Aorta (tissue), 5 donors: ENCODE data around the gene RNH1. TPM values are rescaled to one million over a fixed set of nuclear protein-coding genes. Genes with fewer than 3 reads are reported as not detected.

Experiments
- ATAC-seq: fragments of 200-7000 bp; cut with Tn5 transposase; one replicate; pipeline ENCODE4 v1.9.1; 2022; ENCODE audit warnings: moderate library complexity; ENCODE audit not compliant: low FRiP score
- DNase-seq, 2 donors: peaks; one replicate each; pipeline ENCODE4 v3.0.0-alpha.2; 2020
- H3K27ac ChIP-seq, 2 donors: one replicate each; pipeline ENCODE4 v1.5.1; 2013; ENCODE audit warnings: low read length in 2 of 2, mild to moderate bottlenecking in 2 of 2, moderate library complexity in 2 of 2, control low read depth in 1 of 2, inconsistent platforms in 1 of 2, low read depth in 1 of 2
- H3K27me3 ChIP-seq, 2 donors: one replicate each; pipeline ENCODE4 v1.6.1; 2013; ENCODE audit warnings: control low read depth in 1 of 2, low read length in 1 of 2, mild to moderate bottlenecking in 1 of 2, moderate library complexity in 1 of 2; ENCODE audit not compliant: insufficient read depth in 2 of 2, control insufficient read depth in 1 of 2
- H3K36me3 ChIP-seq, 2 donors: one replicate each; pipeline ENCODE4 v1.6.1; 2013; ENCODE audit warnings: control low read depth in 1 of 2, low read length in 1 of 2, mild to moderate bottlenecking in 1 of 2; ENCODE audit not compliant: insufficient read depth in 2 of 2, control insufficient read depth in 1 of 2
- H3K4me1 ChIP-seq, 2 donors: one replicate each; pipeline ENCODE4 v1.6.1; 2013; ENCODE audit warnings: low read length in 2 of 2, control low read depth in 1 of 2, mild to moderate bottlenecking in 1 of 2, moderate library complexity in 1 of 2; ENCODE audit not compliant: insufficient read depth in 2 of 2, control insufficient read depth in 1 of 2
- H3K4me3 ChIP-seq, 2 donors: one replicate each; pipeline ENCODE4 v1.5.1; 2013; ENCODE audit warnings: low read length in 2 of 2, control low read depth in 1 of 2, mild to moderate bottlenecking in 1 of 2
- H3K9me3 ChIP-seq: one replicate; pipeline ENCODE4 v1.6.1; 2013; ENCODE audit warnings: mild to moderate bottlenecking, low read length; ENCODE audit not compliant: control insufficient read depth
- WGBS, 2 donors: extraction: QIAGEN DNeasy Blood & Tissue Kit; methylation state at CpG; one replicate each; pipeline ENCODE4 v1.1.7; 2013; 5-methylcytosine and 5-hydroxymethylcytosine counted together
- intact Hi-C, 2 donors: fragments of 100-400 bp; cut with DNase I; formaldehyde crosslinking; loops; one replicate each; pipeline versions ENCODE4 v1.14.2 to v1.15.0; 2022
- polyA plus RNA-seq, 2 donors: library from polyadenylated mRNA; stranded (reverse); fragments of 200-250 nt; gene quantifications; one replicate each; pipeline ENCODE4 v1.2.3, GENCODE V29; 2013
- total RNA-seq, 2 donors: library from RNA; stranded (reverse); fragmentation: NEBNext Ultra II Directional; extraction: Animal tissue kit (Norgen Biotek cat#: 25700); gene quantifications; one replicate each; pipeline ENCODE4 v1.2.1, GENCODE V29; 2021
- donor health status: healthy with polysubstance abuse.
- donor health status: Bipolar disorder and iron deficiency.
- donor health status: DM: no; HTN: no; CAD: no.
- donor health status: DM: no; HTN: no; CAD: no.
- donor health status: DM: yes; HTN: yes; CAD: no.

The RNH1 gene
- total and polyA plus RNA-seq, 4 donors: 125 to 224 (median 165) TPM

DNA sequence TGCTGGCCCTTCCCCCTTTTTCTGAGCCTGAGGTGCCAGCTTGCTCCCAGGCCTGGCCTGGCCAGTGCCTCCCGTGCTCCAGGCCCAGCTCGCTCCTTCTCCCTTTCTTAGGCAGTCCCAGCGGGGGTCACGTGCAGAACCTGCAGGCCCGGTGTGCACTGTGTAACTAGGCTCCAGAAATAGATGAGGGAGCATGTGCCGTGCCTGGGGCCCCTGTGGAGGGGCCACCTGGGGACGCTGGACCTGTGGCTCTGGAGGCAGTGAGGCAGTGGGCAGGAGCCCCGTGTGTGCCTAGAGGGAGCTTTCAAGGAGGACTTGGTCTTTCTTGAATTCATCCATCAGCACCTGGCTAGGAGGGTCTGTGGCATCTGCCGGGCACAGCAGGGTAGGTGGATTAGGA, 45.4 kb downstream of the RNH1 start:
- Histone ChIP-seq H3K27ac (no peak overlapping the region), H3K36me3 (no peaks in the 10 kb centered on the region), H3K27me3 (no peaks in the 10 kb centered on the region), H3K4me3 (no peak overlapping the region), H3K4me1 (no peaks in the 10 kb centered on the region), H3K9me3 (no peaks in the 10 kb centered on the region)
- DNase-seq (no peak), ATAC-seq (no peak)
- 87 to 88% methylated on average over 9 of the region's 9 CpGs for WGBS, 2 donors
- intact Hi-C loops: no loop called here

- peak in 1 of 2 donors; percentile 74 for DNase-seq
- WGBS, 2 donors: 92% methylated on average over 41 of the region's 41 CpGs
Measured at GRCh38 chr11:460331-461199, 46.5 kb downstream of the RNH1 start.

DNA sequence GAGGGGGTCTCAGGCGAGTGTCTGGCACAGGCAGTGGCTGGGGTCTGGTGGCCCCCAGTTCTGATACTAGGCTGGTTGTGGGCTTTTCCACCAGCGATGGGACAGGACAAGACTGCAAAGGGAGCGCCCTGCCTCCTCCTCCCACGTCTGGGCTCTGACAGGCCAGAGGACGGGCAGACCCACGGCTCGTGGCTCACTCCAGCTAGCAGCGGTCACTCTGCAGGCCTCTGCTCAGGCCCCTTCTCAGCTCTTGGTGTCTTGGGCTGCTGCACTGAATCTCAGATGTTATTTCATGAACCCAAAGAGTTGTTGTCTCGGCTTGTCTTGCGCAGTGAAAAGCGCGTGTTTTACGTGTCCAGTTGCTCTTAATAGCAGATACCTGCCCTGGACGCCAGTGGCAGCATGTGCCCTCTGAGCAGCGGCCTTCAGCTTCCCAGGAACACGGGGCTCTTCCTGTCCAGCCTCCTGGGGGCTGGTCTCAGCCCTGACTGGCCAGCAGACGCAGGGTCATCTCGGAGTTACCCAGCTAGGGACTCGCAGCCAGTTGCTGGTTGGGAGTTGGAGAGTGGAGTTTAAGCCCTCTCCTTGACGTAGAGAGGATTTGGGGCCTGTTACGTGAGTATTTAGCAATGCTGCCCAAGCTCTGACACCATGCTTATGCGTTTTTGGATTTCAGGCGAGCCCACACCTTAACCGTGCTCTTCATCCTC, 47.4 kb downstream of the RNH1 start:
- 92% methylated on average over 24 of the region's 24 CpGs for WGBS, 2 donors
- no peak for ATAC-seq
- intact Hi-C loops: loop anchor here in 1 of 2 donors (10.0 kb wide), 1 partner anchor 45 kb away; the partner anchor contains the start of gene RNH1

More at GRCh38 chr11:460331-461199, 46.5 kb downstream of the RNH1 start:
- no peaks in the 10 kb centered on the region for H3K4me1 ChIP-seq
- no peak overlapping the region for H3K4me3 ChIP-seq
- intact Hi-C loops: no loop called here
- H3K36me3 ChIP-seq: no peaks in the 10 kb centered on the region
- H3K9me3 ChIP-seq: no peaks in the 10 kb centered on the region
- H3K27me3 ChIP-seq: no peaks in the 10 kb centered on the region
- ATAC-seq: no peak
- H3K27ac ChIP-seq: no peak overlapping the region

DNA sequence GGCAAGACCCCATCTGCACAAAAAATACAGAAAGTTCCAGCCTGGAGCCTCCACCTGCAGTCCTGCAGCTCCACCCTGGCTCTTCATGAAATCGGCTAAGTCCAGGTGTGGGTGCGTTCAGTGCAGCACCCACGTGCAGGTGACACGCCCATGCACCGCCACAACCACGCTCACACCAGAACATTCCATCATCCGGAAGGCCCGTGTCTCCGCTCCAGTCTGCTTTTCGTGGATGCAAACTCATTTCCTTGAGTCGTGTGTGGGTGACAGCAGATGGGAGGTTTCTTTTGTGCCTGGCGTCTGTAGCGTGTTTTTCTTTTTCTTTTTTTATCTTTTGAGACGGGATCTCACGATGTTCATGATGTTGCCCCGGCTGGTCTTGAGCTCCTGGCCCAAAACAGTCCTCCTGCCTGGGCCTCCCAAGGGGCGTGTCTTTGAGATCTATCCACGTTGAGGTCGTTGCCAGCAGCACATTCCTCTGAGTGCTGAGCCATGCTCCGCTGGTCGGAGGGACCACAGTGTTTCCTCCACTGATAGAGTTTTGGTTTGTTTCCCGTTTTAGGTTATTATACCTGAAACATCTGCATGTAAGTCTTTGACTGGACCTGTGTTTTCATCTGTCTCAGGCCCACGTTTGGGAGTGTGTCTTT, 49.8 kb downstream of the RNH1 start:
- Histone ChIP-seq H3K4me3 (no peak overlapping the region), H3K27me3 (no peaks in the 10 kb centered on the region), H3K4me1 (no peaks in the 10 kb centered on the region), H3K9me3 (no peaks in the 10 kb centered on the region), H3K27ac (no peak overlapping the region), H3K36me3 (no peaks in the 10 kb centered on the region)
- WGBS, 2 donors: 66 to 71% methylated on average over 23 of the region's 23 CpGs
- no peak for ATAC-seq
- DNase-seq: peak in 1 of 2 donors; percentile 61
- intact Hi-C loops: loop anchor here in 1 of 2 donors (10.0 kb wide), 1 partner anchor 48 kb away; the partner anchor contains the start of gene RNH1

More for the DNA sequence above, 47.4 kb downstream of the RNH1 start:
- Histone ChIP-seq H3K9me3 (no peaks in the 10 kb centered on the region), H3K27ac (no peak overlapping the region), H3K4me1 (no peaks in the 10 kb centered on the region), H3K27me3 (no peaks in the 10 kb centered on the region), H3K36me3 (no peaks in the 10 kb centered on the region), H3K4me3 (no peak overlapping the region)
- peak in 1 of 2 donors; percentile 51 for DNase-seq

DNA sequence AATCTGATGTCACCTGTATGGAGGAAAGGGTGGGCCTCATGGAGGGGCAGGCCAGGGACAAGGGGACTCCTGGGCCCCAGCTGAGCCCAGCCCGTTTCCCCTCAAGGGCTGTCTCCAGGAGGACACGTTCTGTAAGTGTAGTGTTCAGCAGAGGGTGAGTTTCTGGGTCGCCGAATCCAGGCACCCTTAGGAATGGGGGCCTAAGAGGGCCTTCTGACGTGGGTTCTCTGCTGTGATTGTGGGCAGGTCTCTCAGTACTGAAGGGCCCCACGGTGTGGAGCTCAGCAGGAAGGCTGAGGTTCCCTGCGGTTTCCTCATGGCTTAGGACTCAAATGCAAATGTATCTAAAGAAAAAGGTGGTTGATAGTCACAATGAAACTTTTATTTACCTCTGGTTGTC, 50.5 kb downstream of the RNH1 start:
- Histone ChIP-seq H3K9me3 (no peaks in the 10 kb centered on the region), H3K4me1 (no peaks in the 10 kb centered on the region), H3K36me3 (no peaks in the 10 kb centered on the region), H3K4me3 (no peak overlapping the region), H3K27ac (no peak overlapping the region), H3K27me3 (no peaks in the 10 kb centered on the region)
- intact Hi-C loops: loop anchor here in 1 of 2 donors (10.0 kb wide), 1 partner anchor 48 kb away; the partner anchor contains the start of gene RNH1
- no peak for ATAC-seq
- WGBS, 2 donors: 69 to 71% methylated on average over 7 of the region's 7 CpGs
- DNase-seq: no peak

DNA sequence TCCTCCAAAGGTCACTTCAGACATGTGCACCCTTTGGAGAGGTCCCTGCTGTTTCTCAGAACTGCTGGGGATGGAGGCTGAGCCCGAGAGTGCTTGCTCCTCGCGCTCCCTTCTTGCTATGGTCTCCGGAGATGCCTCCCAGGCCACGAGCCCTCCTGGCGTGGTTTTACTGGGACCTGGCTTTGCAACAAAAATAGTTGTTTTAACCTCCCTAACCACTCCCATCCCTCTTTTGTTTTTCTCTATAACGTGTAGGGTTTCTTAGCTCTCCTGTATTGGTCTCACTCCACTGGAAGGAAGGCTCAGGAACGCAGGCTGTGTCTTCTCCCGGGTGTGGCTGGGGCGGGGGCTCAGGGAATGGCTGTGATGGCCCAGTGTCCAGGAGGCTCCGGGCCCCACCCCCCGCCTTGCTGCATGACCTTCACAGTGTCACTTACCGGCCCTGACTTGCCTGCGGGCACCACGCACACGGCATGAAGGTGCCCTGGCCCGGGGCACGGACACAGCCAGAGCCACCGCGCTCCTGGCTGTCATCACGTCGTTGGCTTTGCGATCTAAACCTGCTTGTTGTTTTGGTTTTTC, 51.4 kb downstream of the RNH1 start:
- DNase-seq (no peak), ATAC-seq (no peak)
- H3K27me3 ChIP-seq: no peaks in the 10 kb centered on the region
- H3K4me1 ChIP-seq: no peaks in the 10 kb centered on the region
- WGBS, 2 donors: 86 to 88% methylated on average over 23 of the region's 23 CpGs
- intact Hi-C loops: loop anchor here in 1 of 2 donors (10.0 kb wide), 1 partner anchor 49 kb away; the partner anchor contains the start of gene RNH1
- no peaks in the 10 kb centered on the region for H3K9me3 ChIP-seq
- H3K4me3 ChIP-seq: no peak overlapping the region
- H3K27ac ChIP-seq: no peak overlapping the region
- no peaks in the 10 kb centered on the region for H3K36me3 ChIP-seq

GRCh38 chr11:454801-455565, 52.1 kb downstream of the RNH1 start:
- no peak for ATAC-seq
- H3K36me3 ChIP-seq: no peaks in the 10 kb centered on the region

More at GRCh38 chr11:454801-455565, 52.1 kb downstream of the RNH1 start:
- intact Hi-C loops: loop anchor here in 1 of 2 donors (10.0 kb wide), 1 partner anchor 50 kb away; the partner anchor contains the start of gene RNH1
- Histone ChIP-seq H3K27me3 (no peaks in the 10 kb centered on the region), H3K4me3 (no peak overlapping the region), H3K9me3 (no peaks in the 10 kb centered on the region), H3K4me1 (no peaks in the 10 kb centered on the region), H3K27ac (no peak overlapping the region)
- WGBS, 2 donors: 71 to 74% methylated on average over 14 of the region's 14 CpGs
- no peak for DNase-seq
